Activated CD8-positive, alpha-beta memory T cell treated with anti-CD3 and anti-CD28 coated beads for 36 hours (primary cell): ENCODE results near the gene NTM. TPM values are rescaled to one million over a fixed set of nuclear protein-coding genes. Genes with fewer than 3 reads are reported as not detected.

Experiments used
- CTCF ChIA-PET: fragments of 350-600 bp; sonication (Branson Sonifier 250); formaldehyde crosslinking; loops from one replicate; lab custom pipeline; 2021; ENCODE audit warnings: antibody characterized with exemption; lab: Charles Lee
- POLR2A ChIA-PET: fragments of 350-600 bp; sonication (Branson Sonifier 250); formaldehyde crosslinking; loops from one replicate; lab custom pipeline; 2021; ENCODE audit warnings: antibody characterized with exemption; lab: Charles Lee
- total RNA-seq, 2 experiments: library from RNA; stranded (reverse); gene quantifications; one replicate each; pipeline ENCODE4 v1.2.3, GENCODE V29; 2021

The NTM gene
- total RNA-seq, 2 experiments from 2014 or later: not detected

GRCh38 chr11:131582021-131582525 is 211.7 kb downstream of the NTM start:
- CTCF ChIA-PET: no interaction called here
- POLR2A ChIA-PET: no interaction called here

GRCh38 chr11:131583421-131583820 is 213.0 kb downstream of the NTM start:
- CTCF ChIA-PET: no interaction called here
- POLR2A ChIA-PET: no interaction called here

- ChIA-PET CTCF (no interaction called here), POLR2A (no interaction called here)
Measured at GRCh38 chr11:131583938-131584337, 213.5 kb downstream of the NTM start.

- POLR2A ChIA-PET: no interaction called here
- CTCF ChIA-PET: no interaction called here
Measured at GRCh38 chr11:131584785-131585592, 214.6 kb downstream of the NTM start.

- ChIA-PET POLR2A (no interaction called here), CTCF (no interaction called here)
Measured at GRCh38 chr11:131588057-131588456, 217.6 kb downstream of the NTM start.

- ChIA-PET CTCF (no interaction called here), POLR2A (no interaction called here)
Measured at GRCh38 chr11:131591051-131591461, 220.6 kb downstream of the NTM start.

- ChIA-PET POLR2A (no interaction called here), CTCF (interaction anchor here (0.6 kb wide), 1 partner anchor 688 kb away, joined by 7 read pairs; no protein-coding TSS in a partner anchor)
Measured at GRCh38 chr11:131592152-131592551, 221.7 kb downstream of the NTM start.

GRCh38 chr11:131592734-131593133 is 222.3 kb downstream of the NTM start:
- ChIA-PET CTCF (no interaction called here), POLR2A (no interaction called here)

- POLR2A ChIA-PET: no interaction called here
- CTCF ChIA-PET: no interaction called here
Measured at GRCh38 chr11:131593301-131593700, 222.9 kb downstream of the NTM start.

GRCh38 chr11:131595797-131596196 is 225.4 kb downstream of the NTM start:
- ChIA-PET CTCF (no interaction called here), POLR2A (no interaction called here)

- ChIA-PET POLR2A (no interaction called here), CTCF (no interaction called here)
Measured at GRCh38 chr11:131597890-131598289, 227.5 kb downstream of the NTM start.

- ChIA-PET POLR2A (no interaction called here), CTCF (no interaction called here)
Measured at GRCh38 chr11:131598305-131598704, 227.9 kb downstream of the NTM start.

- CTCF ChIA-PET: interaction anchor here (0.6 kb wide), 1 partner anchor 22 kb away, joined by 3 read pairs; no protein-coding TSS in a partner anchor
- POLR2A ChIA-PET: no interaction called here
Measured at GRCh38 chr11:131599285-131599684, 228.9 kb downstream of the NTM start.

GRCh38 chr11:131600628-131601027 is 230.2 kb downstream of the NTM start:
- POLR2A ChIA-PET: no interaction called here
- CTCF ChIA-PET: no interaction called here

- CTCF ChIA-PET: no interaction called here
Measured at GRCh38 chr11:131601586-131601985, 231.2 kb downstream of the NTM start.

GRCh38 chr11:131602431-131602830 is 232.0 kb downstream of the NTM start:
- CTCF ChIA-PET: no interaction called here
- POLR2A ChIA-PET: no interaction called here

More at GRCh38 chr11:131601586-131601985, 231.2 kb downstream of the NTM start:
- POLR2A ChIA-PET: no interaction called here

GRCh38 chr11:131606811-131607335 is 236.5 kb downstream of the NTM start:
- POLR2A ChIA-PET: no interaction called here
- CTCF ChIA-PET: no interaction called here

- ChIA-PET CTCF (no interaction called here), POLR2A (no interaction called here)
Measured at GRCh38 chr11:131609337-131609736, 238.9 kb downstream of the NTM start.

- ChIA-PET CTCF (no interaction called here), POLR2A (no interaction called here)
Measured at GRCh38 chr11:131609921-131610320, 239.5 kb downstream of the NTM start.

- CTCF ChIA-PET: no interaction called here
- POLR2A ChIA-PET: no interaction called here
Measured at GRCh38 chr11:131611322-131611721, 240.9 kb downstream of the NTM start.

- POLR2A ChIA-PET: no interaction called here
- CTCF ChIA-PET: no interaction called here
Measured at GRCh38 chr11:131612533-131612932, 242.1 kb downstream of the NTM start.
